HUES48 (cell line): Measurements from ENCODE around the gene CEP89.

ENCODE experiments used
- H3K27ac ChIP-seq: one replicate; pipeline ENCODE4 v1.7.0; 2013; ENCODE audit warnings: low read depth, low read length, inconsistent platforms
- H3K27me3 ChIP-seq: 2 replicates; pipeline ENCODE4 v1.6.1; 2013; ENCODE audit warnings: mild to moderate bottlenecking, low read length; ENCODE audit not compliant: control insufficient read depth, insufficient read depth
- H3K36me3 ChIP-seq: 2 replicates; pipeline ENCODE4 v1.6.1; 2013; ENCODE audit warnings: low read length; ENCODE audit not compliant: control insufficient read depth, insufficient read depth
- H3K4me1 ChIP-seq: 2 replicates; pipeline ENCODE4 v1.6.1; 2013; ENCODE audit warnings: mild to moderate bottlenecking, low read length; ENCODE audit not compliant: control insufficient read depth, insufficient read depth
- H3K4me3 ChIP-seq: 2 replicates; pipeline ENCODE4 v1.5.1; 2013; ENCODE audit warnings: mild to moderate bottlenecking, low read depth, low read length
- H3K9ac ChIP-seq: 2 replicates; pipeline ENCODE4 v1.6.1; 2013; ENCODE audit warnings: mild to moderate bottlenecking, low read depth, low read length, moderate library complexity
- H3K9me3 ChIP-seq: 2 replicates; pipeline ENCODE4 v1.6.1; 2013; ENCODE audit warnings: low read length; ENCODE audit not compliant: control insufficient read depth, insufficient read depth

Gene CEP89

DNA sequence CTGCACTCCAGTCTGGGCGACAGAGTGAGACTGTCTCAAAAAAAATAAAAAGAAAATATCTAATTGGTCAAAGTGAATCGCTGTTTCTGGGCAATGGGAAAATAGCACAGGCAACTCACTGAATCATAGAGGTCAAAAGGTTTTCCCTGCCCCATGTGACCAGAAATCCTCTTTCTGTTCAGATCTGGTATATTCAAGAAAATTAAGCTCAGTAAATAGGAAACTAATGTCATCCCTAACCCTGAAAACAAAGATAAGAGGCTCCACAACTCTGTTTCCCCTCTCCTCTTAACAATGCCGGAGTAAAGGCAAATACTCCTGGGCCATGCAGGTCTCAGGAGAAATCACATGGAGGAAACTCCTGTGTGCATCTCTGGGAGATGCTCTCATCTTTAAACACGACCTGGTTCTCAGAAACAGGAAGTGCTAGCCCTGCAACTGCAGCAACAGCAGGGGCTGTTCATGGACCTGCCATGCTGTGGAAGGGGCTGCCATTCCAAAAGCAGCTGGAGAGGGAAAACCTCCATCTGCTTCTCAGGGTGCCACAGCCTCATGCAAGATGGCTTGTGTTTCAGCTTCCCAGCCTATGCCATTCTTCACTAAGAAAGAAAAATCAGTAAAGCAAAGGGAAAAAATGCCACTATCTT lies 54.7 kb downstream of the CEP89 start:
- H3K9me3 ChIP-seq, result no peaks in the 10 kb centered on the region
- peaks cover 6% of the 10 kb centered on the region; the same call in 1 of the 2 replicates for H3K36me3 ChIP-seq
- peak overlapping the region; percentile 76 for H3K27ac ChIP-seq
- peaks cover 16% of the 10 kb centered on the region for H3K4me1 ChIP-seq
- H3K9ac ChIP-seq, result no peak overlapping the region; the same call in 1 of the 2 replicates
- H3K27me3 ChIP-seq, result no peaks in the 10 kb centered on the region
- H3K4me3 ChIP-seq, result no peak overlapping the region

DNA sequence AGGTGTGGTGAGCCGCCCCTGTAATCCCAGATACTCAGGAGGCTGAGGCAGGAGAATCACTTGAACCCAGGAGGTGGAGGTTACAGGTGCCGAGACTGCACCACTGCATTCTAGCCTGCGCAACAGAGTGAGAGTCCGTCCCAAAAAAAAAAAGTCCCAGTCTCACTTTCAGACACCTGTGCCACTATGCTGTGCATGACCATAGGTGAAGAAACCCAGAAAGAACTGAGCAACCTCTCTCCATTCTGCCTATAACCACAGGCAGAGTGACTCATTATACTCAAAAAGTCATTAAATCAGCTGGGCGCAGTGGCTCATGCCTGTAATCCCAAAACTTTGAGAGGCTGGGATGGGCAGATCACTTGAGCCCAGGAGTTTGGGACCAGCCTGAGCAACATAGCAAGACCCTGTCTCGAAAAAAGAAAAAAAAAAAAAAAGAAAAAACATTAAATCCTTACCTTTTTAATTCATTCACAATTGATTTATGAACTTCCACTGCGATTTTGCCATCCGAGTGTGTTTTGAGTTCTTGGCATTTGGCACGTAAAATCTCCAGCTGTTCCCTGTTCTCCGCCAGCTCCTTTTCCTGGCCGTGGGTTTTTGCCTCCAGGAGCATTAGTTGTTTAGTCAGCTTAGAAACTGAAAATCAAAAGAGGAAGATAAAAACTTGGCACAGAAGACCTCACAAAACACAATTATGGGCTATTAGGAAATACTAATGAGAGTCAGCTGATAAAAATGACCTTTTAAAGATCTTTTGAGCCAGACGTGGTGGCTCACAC lies 56.7 kb downstream of the CEP89 start:
- H3K9me3 ChIP-seq, result no peaks in the 10 kb centered on the region
- peaks cover 16% of the 10 kb centered on the region for H3K4me1 ChIP-seq
- H3K27me3 ChIP-seq, result no peaks in the 10 kb centered on the region
- no peak overlapping the region for H3K27ac ChIP-seq
- peaks cover 6% of the 10 kb centered on the region; the same call in 1 of the 2 replicates for H3K36me3 ChIP-seq
- H3K9ac ChIP-seq, result no peak overlapping the region
- H3K4me3 ChIP-seq, result no peak overlapping the region

DNA sequence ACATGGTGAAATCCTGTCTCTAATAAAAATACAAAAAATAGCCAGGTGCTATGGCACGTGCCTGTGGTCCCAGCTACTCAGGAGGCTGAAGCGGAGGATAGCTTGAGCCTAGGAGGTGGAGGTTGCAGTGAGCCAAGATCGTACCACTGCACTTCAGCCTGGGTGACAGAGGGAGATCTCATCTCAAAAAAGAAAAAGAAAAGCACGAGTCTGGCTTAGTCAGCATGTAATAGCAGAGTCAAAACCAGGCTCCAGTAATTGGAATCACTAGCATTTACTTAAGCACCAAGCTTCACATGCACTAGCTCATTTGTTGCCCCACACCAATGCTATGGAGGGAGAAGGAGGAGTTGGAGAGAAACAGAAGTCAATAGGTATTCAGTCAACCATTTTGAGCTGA lies 60.3 kb downstream of the CEP89 start:
- Histone ChIP-seq H3K9ac (no peak overlapping the region), H3K4me3 (no peak overlapping the region), H3K4me1 (no peaks in the 10 kb centered on the region), H3K27me3 (no peaks in the 10 kb centered on the region), H3K27ac (no peak overlapping the region), H3K36me3 (peaks cover 9% of the 10 kb centered on the region), H3K9me3 (no peaks in the 10 kb centered on the region)

DNA sequence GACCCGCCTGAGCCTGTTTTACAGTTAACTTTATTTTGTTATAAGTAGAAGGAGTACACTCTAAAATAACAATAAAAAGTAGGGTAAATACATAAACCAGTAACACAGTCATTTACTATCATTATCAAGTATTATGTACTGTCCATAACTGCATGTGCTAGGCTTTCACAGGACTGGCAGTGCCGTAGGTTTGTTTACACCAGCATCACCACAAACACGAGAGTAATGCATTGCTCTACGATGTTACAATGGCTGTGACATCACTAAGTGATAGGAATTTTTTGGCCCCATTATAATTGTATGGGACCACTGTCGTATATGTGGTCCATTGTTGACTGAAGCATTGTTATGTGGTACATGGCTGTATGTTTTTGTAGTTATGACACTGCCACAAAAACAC lies 60.9 kb downstream of the CEP89 start:
- H3K9me3 ChIP-seq, result no peaks in the 10 kb centered on the region
- H3K4me3 ChIP-seq, result no peak overlapping the region
- H3K9ac ChIP-seq, result no peak overlapping the region
- no peak overlapping the region for H3K27ac ChIP-seq
- peaks cover 9% of the 10 kb centered on the region for H3K36me3 ChIP-seq
- H3K27me3 ChIP-seq, result no peaks in the 10 kb centered on the region
- no peaks in the 10 kb centered on the region for H3K4me1 ChIP-seq

DNA sequence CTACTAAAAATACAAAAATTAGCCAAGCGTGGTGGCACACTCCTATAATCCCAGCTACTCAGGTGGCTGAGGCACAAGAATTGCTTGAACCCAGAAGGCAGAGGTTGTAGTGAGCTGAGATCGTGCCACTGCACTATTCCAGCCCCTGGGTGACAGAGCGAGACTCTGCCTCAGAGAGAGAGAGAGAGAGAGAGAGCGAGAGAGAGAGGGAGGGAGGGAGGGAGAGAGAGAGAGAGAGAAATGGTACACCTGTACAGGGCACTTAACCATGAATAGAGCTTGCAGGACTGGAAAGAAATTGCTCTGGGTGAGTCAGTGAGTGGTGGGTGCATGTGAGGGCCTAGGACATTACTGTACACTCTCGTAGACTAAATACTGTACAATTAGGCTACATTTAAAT lies 61.7 kb downstream of the CEP89 start:
- Histone ChIP-seq H3K27ac (no peak overlapping the region), H3K4me1 (no peaks in the 10 kb centered on the region), H3K27me3 (no peaks in the 10 kb centered on the region), H3K9ac (no peak overlapping the region), H3K4me3 (no peak overlapping the region), H3K36me3 (peaks cover 7% of the 10 kb centered on the region), H3K9me3 (no peaks in the 10 kb centered on the region)

DNA sequence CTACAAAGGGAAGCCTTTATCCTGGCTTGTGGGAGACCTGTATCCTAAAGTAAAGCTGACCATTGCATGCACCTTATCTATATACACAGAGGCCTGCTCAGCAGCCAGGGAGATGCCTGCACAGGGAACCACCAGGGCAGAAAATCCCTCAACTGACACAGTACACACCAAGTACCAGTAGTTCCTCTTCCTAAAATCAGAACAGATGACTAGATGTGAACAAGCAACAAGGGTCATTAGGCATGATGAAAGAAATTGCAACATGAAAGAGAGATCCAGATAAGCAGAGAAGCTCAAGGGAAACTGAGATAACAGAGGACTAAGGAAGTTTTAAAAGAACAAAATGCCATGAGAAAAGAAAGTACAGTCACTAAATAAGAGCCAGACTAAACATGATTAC lies 62.5 kb downstream of the CEP89 start:
- Histone ChIP-seq H3K4me1 (no peaks in the 10 kb centered on the region), H3K9ac (no peak overlapping the region), H3K9me3 (no peaks in the 10 kb centered on the region), H3K27ac (no peak overlapping the region), H3K4me3 (no peak overlapping the region), H3K36me3 (peaks cover 2% of the 10 kb centered on the region; the same call in 1 of the 2 replicates), H3K27me3 (no peaks in the 10 kb centered on the region)

DNA sequence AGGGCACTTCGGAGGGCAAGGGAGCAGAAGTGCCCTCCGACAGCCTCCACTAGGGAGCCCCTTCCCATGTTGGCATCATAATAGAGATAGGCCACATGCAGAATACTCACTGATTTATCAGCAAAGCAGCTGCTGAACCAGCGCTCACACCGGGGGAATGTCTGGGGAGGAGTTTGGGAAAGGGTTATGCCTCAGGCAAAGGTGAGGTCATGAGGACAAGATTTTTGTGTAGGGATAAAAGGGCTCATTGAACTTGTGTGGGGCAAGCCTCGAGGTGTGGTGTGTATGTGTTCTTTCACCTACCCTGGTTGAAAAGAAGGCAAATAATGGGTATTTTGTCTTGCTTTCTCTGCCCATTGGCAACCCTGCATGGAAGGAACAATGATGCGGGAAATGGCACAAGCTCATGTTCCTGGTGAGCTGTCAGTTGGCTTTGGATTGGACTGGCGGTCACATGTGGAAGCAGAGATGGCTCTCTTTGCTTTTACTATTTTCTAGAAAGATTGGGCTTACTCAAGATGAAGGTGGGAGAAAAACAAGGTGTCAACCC lies 63.0 kb downstream of the CEP89 start:
- Histone ChIP-seq H3K27me3 (no peaks in the 10 kb centered on the region), H3K36me3 (peaks cover 2% of the 10 kb centered on the region; the same call in 1 of the 2 replicates), H3K27ac (no peak overlapping the region), H3K4me1 (no peaks in the 10 kb centered on the region), H3K9me3 (no peaks in the 10 kb centered on the region), H3K4me3 (no peak overlapping the region), H3K9ac (no peak overlapping the region)

DNA sequence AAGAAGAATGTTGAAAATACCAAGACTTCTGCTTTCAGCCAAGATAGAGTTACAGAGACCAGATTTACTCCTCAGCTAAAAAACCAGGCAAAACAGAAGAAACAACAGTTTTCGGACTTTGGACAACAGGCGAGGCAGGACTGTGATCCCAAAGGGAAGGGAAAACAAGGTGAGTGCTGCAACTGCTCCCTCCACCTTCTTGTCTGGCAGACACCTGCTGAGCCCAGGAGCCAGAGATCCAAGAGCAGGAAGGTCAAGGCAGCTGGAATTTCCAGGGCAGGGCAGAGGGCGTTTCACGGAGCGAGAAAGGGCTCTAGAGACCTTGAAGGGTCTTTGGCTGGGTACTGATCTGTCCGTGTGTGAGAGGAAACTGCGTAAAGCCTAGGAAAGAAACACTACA lies 69.3 kb downstream of the CEP89 start:
- peaks cover 2% of the 10 kb centered on the region; the same call in 1 of the 2 replicates for H3K36me3 ChIP-seq
- no peak overlapping the region for H3K9ac ChIP-seq
- H3K9me3 ChIP-seq, result no peaks in the 10 kb centered on the region
- no peaks in the 10 kb centered on the region for H3K27me3 ChIP-seq
- 0 out of 2 replicates have a peak, but pooled peaks cover 7% of the 10 kb centered on the region for H3K4me1 ChIP-seq
- H3K27ac ChIP-seq, result no peak overlapping the region
- no peak overlapping the region for H3K4me3 ChIP-seq

DNA sequence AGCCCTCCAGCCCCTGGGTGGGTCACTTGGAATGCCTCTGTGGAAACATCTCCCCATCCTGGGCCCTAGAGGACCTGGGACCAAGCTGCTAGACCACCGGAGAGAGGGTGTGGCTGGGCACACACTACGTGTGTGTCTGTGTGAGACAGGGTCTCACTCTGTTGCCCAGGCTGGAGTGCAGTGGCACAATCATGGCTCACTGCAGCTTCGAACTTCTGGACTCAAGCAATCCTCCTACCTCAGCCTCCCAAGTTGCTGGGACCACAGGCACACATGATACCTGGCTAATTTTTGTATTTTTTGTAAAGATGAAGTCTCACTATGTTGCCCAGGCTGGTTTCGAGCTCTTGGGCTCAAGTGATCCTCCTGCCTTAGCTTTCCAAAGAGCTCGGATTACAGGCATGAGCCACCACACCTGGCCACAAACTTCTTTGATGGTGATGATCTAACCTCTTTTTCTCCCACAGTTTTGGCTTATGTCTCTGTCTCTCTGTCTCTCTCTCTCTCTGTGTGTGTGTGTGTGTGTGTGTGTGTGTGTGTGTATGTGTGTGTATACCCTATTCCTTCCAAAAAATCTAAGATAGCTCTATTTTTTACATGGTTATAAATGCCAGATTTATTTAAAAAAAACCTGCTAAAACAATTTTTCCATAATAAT lies 70.1 kb downstream of the CEP89 start:
- no peaks in the 10 kb centered on the region for H3K36me3 ChIP-seq
- H3K4me3 ChIP-seq, result no peak overlapping the region
- H3K9me3 ChIP-seq, result no peaks in the 10 kb centered on the region
- no peak overlapping the region for H3K27ac ChIP-seq
- no peak overlapping the region for H3K9ac ChIP-seq
- 0 out of 2 replicates have a peak, but pooled peaks cover 9% of the 10 kb centered on the region for H3K4me1 ChIP-seq
- no peaks in the 10 kb centered on the region for H3K27me3 ChIP-seq

DNA sequence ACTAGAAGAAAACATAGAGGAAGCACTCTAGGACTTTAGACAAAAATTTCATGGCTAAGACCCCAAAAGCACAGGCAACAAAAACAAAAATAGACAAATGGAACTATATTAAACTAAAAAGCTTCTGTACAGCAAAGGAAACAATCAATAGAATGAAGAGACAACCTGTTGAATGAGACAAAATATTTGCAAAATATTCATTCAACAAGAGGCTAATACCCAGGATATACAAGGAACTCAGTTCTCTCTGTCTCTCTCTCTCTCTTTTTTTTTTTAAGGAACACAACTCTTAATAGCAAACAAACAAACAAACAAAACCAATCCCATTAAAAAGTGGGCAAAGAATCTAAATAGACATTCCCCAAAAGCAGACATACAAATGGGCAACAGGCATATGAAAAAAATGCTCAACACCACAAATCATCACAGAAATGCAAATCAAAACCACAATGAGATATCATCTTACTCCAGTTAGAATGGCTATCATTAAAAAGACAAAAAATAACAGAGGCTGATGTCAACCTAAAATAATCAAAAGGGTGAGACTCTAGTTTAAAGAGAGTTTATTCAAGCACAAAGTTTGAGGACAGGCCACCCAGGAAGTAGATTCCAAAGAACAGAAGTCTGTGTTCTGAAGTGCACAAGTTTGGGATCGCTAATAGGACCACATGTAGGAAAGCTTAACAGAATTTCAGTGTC lies 75.1 kb downstream of the CEP89 start:
- Histone ChIP-seq H3K36me3 (no peaks in the 10 kb centered on the region), H3K27ac (no peak overlapping the region), H3K4me1 (0 out of 2 replicates have a peak, but pooled peaks cover 2% of the 10 kb centered on the region)

More for the DNA sequence above, 75.1 kb downstream of the CEP89 start:
- Histone ChIP-seq H3K27me3 (no peaks in the 10 kb centered on the region), H3K4me3 (no peak overlapping the region), H3K9ac (no peak overlapping the region), H3K9me3 (no peaks in the 10 kb centered on the region; the same call in 1 of the 2 replicates)
